ENCODE measurements around the gene TMBIM1.

DNA sequence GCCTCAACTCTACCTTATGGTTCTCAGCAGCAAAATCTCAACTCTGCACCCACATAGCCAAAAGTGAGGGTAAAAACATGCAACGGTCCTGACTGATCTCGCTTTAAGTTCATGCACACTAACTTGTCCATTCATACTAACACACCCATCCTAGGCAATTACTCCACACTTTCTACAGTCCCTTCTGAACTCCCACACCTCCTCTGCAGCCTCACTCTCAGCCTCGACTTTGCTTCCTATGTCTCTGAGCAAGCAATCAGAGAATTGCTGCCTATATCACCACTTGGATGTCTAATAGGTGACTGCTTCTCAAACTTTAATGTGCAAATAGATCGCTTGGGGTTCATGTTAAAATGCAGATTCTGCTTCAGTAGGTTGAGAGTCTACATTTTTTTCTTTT lies 7.8 kb upstream of the TMBIM1 start:
- no peak for TF ChIP-seq TOE1 (IDR thresholded peaks at IDR 0.05; ENCODE audit: borderline replicate concordance)
- TF ChIP-seq TOE1 (CRISPR knock-in tag; IDR thresholded peaks at IDR 0.05; ENCODE audit: borderline replicate concordance, low read depth) = no peak
- no peak for TF ChIP-seq ZNF354B (CRISPR knock-in tag; IDR thresholded peaks at IDR 0.05)
